GM11168 (cell line): ENCODE measurements around the gene NUDT1.

ENCODE experiments used
- in situ Hi-C: fragments of 300-500 bp; cut with MboI; formaldehyde crosslinking; loops from one replicate; pipeline ENCODE4 v1.12.0; 2022; ENCODE audit warnings: low sequenced_read_pairs; ENCODE audit not compliant: unreplicated experiment

The NUDT1 gene

GRCh38 chr7:2288503-2288902, 46.5 kb downstream of the NUDT1 start:
- in situ Hi-C loops, result no loop called here

DNA sequence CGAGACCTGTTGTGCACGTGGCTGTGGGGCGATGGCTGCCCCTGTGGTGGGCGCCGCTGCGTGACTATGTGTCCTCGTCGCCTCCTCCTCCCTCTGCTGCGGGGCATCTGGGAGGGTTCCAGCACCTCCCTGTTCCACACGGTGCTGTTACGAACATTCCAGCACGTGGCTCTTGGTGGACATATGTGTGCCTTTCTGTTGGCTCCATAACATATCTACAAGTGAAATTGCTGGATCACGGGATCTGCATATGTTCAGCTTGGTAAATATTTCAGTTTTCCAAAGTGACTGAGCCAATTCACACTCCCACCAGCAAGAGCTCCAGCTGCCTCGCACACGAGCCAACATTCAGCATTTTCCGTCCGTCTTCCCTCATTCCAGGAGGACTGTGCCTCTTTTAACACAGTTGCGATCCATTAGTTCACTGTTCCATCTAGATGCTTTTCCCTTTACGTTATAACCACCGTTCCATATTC, 47.1 kb downstream of the NUDT1 start:
- in situ Hi-C loops, result no loop called here

DNA sequence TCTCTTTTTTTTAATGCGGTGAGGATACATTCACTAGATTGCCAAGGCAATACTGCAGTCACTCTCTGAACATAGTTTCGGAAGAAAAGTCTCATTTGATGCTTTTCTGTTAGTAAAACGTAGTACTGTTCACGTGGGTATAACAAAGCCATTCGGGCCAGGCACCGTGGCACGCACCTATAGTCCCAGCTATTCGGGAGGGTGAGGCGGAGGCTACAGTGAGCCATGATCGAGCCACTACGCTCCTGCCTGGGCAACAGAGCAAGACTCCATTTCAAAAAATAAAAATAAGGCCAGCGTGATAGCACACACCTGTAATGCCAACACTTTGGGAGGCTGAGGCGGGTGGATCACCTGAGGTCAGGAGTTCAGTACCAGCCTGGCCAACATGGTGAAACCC, 47.6 kb downstream of the NUDT1 start:
- in situ Hi-C loops, result no loop called here

GRCh38 chr7:2290877-2291276, 48.9 kb downstream of the NUDT1 start:
- in situ Hi-C loops, result no loop called here

DNA sequence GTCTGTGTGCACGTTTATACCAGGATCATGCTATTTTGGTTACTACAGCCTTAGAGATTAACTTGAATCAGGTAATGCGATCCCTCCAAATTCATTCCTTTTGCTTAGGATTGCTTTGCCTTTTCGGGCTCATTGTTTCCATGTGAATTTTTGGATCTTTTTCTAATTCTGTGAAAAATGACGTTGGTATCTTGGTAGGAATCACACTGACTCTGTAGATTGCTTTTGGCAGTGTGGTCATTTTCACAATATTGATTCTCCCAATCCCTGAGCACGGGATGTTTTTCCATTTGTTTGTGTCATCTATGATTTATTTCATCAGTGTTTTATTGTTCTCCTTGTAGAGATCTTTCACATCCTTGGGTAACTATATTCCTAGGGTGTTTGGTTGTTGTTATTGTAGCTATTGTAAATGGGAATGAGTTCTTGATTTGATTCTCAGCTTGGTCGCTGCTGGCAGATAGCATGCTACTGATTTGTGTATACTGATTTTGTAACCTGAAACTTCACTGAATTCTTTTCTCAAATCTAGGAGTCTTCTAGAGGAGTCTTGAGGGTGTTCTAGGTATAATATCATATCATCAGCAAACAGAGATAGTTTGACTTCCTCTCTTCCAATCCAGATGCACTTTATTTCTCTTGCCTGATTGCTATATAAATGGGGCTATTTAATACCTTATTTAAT, 54.1 kb downstream of the NUDT1 start:
- in situ Hi-C loops, result no loop called here

DNA sequence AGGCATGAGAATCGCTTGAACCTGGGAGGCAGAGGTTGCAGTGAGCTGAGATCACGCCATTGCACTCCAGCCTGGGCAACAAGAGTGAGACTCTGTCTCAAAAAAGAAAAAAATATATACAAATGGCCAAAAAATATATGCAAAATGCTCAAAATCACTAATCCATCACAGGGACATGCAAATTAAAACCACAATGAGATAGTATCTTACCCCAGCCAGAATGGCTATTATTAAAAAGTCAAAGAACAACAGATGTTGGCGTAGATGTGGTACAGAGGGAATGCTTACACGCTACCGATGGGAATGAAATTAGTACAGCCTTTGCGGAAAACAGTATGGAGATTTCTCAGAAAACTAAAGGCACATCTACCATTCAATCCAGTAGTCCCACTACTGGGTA, 54.8 kb downstream of the NUDT1 start:
- in situ Hi-C loops, result no loop called here

GRCh38 chr7:2299131-2299829, 57.3 kb downstream of the NUDT1 start:
- in situ Hi-C loops, result no loop called here

GRCh38 chr7:2299870-2300512, 58.0 kb downstream of the NUDT1 start:
- in situ Hi-C loops, result no loop called here
